Bronchial epithelial cell (primary cell): Measurements from ENCODE around the gene C9orf78. TPM values are rescaled to one million over a fixed set of nuclear protein-coding genes. Genes with fewer than 3 reads are reported as not detected.

ENCODE experiments used
- DNase-seq: peaks from one replicate; pipeline ENCODE4 v3.0.0-alpha.2; 2010; ENCODE audit warnings: low read depth
- FAIRE-seq: peaks from 2 replicates; lab custom pipeline; 2011; peaks lifted over from hg19 to GRCh38; lab: Jason Lieb, UNC
- H3K27me3 ChIP-seq: 2 replicates; pipeline ENCODE4 v1.5.1; 2011; ENCODE audit warnings: low read length; ENCODE audit not compliant: control insufficient read depth, insufficient read depth
- H3K36me3 ChIP-seq: 2 replicates; pipeline ENCODE4 v1.5.1; 2011; ENCODE audit warnings: low read length; ENCODE audit not compliant: control insufficient read depth, insufficient read depth
- H3K4me3 ChIP-seq: 2 replicates; pipeline ENCODE4 v1.5.1; 2011; ENCODE audit warnings: mild to moderate bottlenecking, low read depth, low read length, control low read depth
- CTCF ChIP-seq: IDR thresholded peaks from 2 replicates; pipeline ENCODE4 v1.5.1; 2011; ENCODE audit warnings: mild to moderate bottlenecking, moderate library complexity, low read length, control low read depth, inconsistent platforms; ENCODE audit not compliant: insufficient read depth, severe bottlenecking
- total RNA-seq: library from RNA; depleted of rRNA; stranded (reverse); fragments of >200 nt; gene quantifications from 2 replicates; pipeline ENCODE4 v1.2.1, GENCODE V29; 2014

Gene C9orf78
- total RNA-seq, 1 donor from 2014 or later, result 65.8 TPM

GRCh38 chr9:129875181-129875611 lies 40.1 kb upstream of the C9orf78 start:
- Histone ChIP-seq H3K36me3 (peaks cover 32% of the 10 kb centered on the region), H3K4me3 (no peak overlapping the region), H3K27me3 (no peaks in the 10 kb centered on the region)
- TF ChIP-seq CTCF, result peak; percentile 2
- FAIRE-seq (no peak), DNase-seq (no peak)

- Histone ChIP-seq H3K27me3 (no peaks in the 10 kb centered on the region), H3K36me3 (peaks cover 26% of the 10 kb centered on the region), H3K4me3 (no peak overlapping the region)
- FAIRE-seq (no peak), DNase-seq (no peak)
- TF ChIP-seq CTCF, result no peak
Observed at GRCh38 chr9:129874261-129875101, 39.4 kb upstream of the C9orf78 start.

- H3K4me3 ChIP-seq, result no peak overlapping the region
- peaks cover 24% of the 10 kb centered on the region for H3K36me3 ChIP-seq
- DNase-seq (no peak), FAIRE-seq (no peak)
- H3K27me3 ChIP-seq, result no peaks in the 10 kb centered on the region
- TF ChIP-seq CTCF, result no peak
Observed at GRCh38 chr9:129873563-129874190, 38.6 kb upstream of the C9orf78 start.

- FAIRE-seq, result no peak
- Histone ChIP-seq H3K27me3 (no peaks in the 10 kb centered on the region), H3K36me3 (peaks cover 19% of the 10 kb centered on the region), H3K4me3 (no peak overlapping the region)
- no peak for TF ChIP-seq CTCF
- DNase-seq, result no peak
Observed at GRCh38 chr9:129871046-129871445, 36.0 kb upstream of the C9orf78 start.

- no peak for TF ChIP-seq CTCF
- Histone ChIP-seq H3K36me3 (peaks cover 10% of the 10 kb centered on the region), H3K4me3 (no peak overlapping the region), H3K27me3 (no peaks in the 10 kb centered on the region)
- FAIRE-seq, result no peak
- DNase-seq, result no peak
Observed at GRCh38 chr9:129869585-129870501, 34.8 kb upstream of the C9orf78 start.
